ENCODE results near the gene WIZ.
"Not testable (repeated sequence)": the region's sequence is repeated elsewhere in the genome, so short reads cannot be mapped to it uniquely, and the experiment has no call there.

Gene WIZ

GRCh38 chr19:15449620-15450527 is at the start of gene WIZ:
Gene WIZ (minus strand): TSS chr19:15449956. CDS start chr19:15448307, 1,649 bp downstream.
- peak; percentile 35 to 79 for DNase-seq

GRCh38 chr19:15498910-15499309 is 49.2 kb upstream of the WIZ start:
- no peak for DNase-seq

- no peak for DNase-seq
These were observed 48.6 kb upstream of the WIZ start for GRCh38 chr19:15498156-15498858.

- DNase-seq, result no peak
These were observed 45.4 kb upstream of the WIZ start for GRCh38 chr19:15495151-15495550.

- DNase-seq, result peak in 1 of 2 experiments; percentile 19
These were observed 38.9 kb upstream of the WIZ start for GRCh38 chr19:15488489-15489226.

GRCh38 chr19:15487038-15487437 is 37.3 kb upstream of the WIZ start:
- DNase-seq, result no peak

- not testable (repeated sequence) for DNase-seq
These were observed 36.0 kb upstream of the WIZ start for GRCh38 chr19:15485768-15486167.

GRCh38 chr19:15480996-15481395 is 31.2 kb upstream of the WIZ start:
- DNase-seq, result not testable (repeated sequence)

GRCh38 chr19:15479391-15480345 is 29.9 kb upstream of the WIZ start, which contains the start of gene PGLYRP2:
Gene PGLYRP2 (minus strand): TSS chr19:15479501. CDS start chr19:15479371, 130 bp downstream.
- no peak for DNase-seq

- no peak for DNase-seq
These were observed 26.6 kb upstream of the WIZ start for GRCh38 chr19:15476325-15476724.

GRCh38 chr19:15475611-15476010 is 25.9 kb upstream of the WIZ start:
- DNase-seq, result no peak

- no peak for DNase-seq
These were observed 25.4 kb upstream of the WIZ start for GRCh38 chr19:15475169-15475568.

- DNase-seq, result not testable (repeated sequence)
These were observed 24.1 kb upstream of the WIZ start for GRCh38 chr19:15473821-15474220.

GRCh38 chr19:15471639-15472101 is 21.9 kb upstream of the WIZ start:
- DNase-seq, result no peak

GRCh38 chr19:15469513-15470297 is 19.9 kb upstream of the WIZ start:
- DNase-seq, result no peak

- no peak for DNase-seq
These were observed 19.1 kb upstream of the WIZ start for GRCh38 chr19:15468675-15469512.

GRCh38 chr19:15467734-15468214 is 18.0 kb upstream of the WIZ start:
- DNase-seq, result no peak

- no peak for DNase-seq
These were observed 17.3 kb upstream of the WIZ start for GRCh38 chr19:15466851-15467733.
